HG03159 (cell line): ENCODE results near the gene FRMD4A.

ENCODE experiments used
- ATAC-seq: cut with Tn5 transposase; IDR thresholded peaks from one replicate; pipeline ENCODE4 v1.9.1; 2021; ENCODE audit warnings: mild to moderate bottlenecking, moderate library complexity; ENCODE audit not compliant: unreplicated experiment

FRMD4A gene

DNA sequence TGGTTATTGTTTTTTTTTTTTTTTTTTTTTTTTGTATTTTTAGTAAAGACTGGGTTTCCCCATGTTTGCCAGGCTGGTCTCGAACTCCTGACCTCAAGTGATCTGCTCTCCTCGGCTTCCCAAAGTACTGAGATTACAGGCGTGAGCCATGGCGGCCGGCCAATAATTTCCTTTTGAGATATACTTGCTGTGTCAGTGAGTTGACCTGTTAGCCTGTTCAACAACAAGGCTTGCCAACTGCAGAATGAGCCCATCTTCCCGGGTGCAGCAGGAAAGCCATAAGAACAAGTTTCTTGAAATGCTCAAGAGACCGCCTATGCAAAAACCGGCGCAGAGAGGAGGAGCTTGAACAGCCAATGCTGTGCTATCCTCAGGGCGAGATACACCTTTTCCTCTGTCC is 631.5 kb downstream of the FRMD4A start:
- no peak for ATAC-seq

DNA sequence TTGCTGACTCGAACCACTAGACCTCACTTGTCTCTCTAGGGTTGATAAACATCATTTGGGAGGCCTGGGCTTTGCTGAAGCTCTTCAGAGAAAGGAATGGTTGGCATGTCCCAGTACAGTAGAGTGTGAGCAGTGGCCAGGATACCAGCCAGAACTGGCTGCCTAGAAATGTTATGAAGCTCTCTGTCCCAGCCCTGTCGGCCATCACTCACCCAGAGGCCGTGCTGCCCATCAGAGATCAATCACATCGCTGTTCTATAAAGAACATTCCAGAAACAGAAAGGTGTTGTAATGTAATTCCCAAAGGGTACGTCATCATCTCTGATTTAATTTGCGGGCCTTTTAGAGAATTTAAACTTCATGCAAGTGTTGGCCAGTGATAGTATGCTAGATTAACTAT is 632.5 kb downstream of the FRMD4A start:
- no peak for ATAC-seq

DNA sequence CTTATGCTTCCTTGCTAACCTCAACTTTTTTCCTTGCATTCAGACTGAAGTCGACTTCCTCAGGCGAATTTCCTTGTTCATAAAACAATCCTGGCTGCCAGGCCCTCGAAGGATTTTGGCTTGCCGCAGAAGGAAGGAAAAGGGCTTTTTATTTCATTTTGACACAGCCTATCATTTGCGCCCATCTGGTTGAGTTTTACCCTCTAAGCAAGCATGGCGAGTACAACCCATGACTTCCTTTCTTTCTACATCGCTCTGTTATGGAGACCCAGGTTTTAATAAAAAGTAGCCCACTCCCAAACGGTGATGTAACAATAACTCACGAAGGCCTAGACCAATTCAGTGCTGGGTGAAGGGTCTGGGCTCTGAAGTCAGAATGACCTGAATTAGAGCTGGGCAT is 634.7 kb downstream of the FRMD4A start:
- ATAC-seq = no peak

DNA sequence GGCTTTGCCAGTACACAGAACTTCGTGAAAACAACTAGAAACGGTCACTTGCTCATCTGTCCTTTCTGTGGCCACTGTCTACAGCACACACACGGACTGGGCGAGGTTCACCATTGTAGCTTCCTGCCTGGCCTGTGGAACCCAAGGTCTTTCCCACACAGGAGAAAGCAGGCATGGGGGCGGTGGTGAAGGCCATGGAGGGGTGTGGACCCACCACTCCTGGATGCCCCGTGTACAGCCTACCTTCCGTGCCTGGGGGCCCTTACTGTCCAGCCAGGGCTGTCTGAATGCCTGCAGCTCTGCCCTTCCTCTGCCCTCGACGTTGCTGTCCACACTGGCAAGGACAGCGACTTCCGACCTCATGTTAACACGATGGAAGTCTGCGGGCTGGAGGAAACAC is 635.1 kb downstream of the FRMD4A start:
- no peak for ATAC-seq

DNA sequence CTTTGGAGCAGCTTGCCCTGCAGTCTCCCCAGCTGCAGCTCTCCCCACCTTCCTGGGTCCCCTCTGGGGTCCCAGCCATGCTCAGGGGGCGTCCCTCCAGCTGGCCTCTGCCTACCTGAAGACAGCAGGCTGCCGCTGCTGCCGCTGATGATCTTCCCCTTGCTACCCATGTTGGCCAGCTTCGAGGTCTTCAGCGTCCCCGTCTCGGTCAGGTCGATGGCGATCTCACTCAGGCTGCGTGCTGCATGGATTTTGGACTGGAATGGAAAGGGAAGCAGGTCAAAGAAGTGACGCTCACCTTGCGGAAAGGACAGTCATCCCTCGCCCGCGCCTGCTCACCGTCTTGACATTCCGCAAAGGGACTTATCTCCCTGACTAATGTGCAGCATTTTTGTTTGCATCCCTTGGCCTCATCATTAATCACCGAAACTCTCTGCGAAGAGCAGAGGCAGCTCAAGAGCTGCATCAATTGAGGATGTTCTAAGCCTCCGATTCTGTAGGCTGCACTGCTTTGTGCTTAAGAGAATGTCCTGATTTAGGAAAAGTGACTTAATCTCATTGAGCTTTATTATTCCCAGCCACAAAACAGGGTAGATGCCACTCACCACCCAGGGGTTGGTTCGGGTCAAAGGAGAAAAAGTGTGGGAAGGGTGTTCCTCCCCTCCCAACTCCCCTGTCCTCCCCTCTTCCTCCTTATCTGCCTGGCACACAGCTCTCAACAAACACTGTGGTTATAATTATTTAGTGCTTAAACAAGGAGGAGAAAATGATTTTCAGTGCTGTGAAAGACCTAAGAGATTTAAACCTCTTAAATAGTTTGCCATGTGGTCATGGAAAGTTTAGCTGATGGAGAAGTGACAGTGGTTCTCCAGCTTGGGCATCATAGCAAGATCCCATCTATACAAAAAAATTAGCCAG is 636.7 kb downstream of the FRMD4A start:
- ATAC-seq = no peak

DNA sequence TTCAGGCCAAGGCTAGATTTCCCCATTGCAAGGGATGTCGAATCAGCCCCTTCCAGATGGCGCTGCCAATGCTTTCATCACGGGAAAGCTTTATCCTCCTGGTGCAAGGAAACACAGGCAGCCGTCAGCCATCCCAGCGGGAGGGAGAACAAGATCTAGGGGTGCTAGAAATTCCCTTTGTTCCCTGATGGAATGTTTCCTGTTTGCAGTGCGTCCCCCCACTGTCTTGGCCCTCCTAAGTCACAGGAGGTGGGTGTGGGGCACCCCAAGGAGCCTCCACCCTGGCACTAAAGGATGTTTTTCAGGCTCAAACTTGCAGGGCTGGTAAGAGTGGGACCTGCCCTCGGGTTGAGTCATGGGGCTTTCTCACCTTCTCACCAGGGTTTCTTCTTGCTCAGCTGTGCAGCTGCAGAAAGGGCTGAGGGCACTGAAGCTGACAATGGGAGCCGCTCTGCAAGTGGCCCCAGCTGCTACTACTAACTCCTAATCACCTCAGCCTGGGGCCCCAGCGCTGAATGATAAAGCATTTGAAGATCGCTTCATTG is 640.4 kb downstream of the FRMD4A start:
- ATAC-seq = no peak

DNA sequence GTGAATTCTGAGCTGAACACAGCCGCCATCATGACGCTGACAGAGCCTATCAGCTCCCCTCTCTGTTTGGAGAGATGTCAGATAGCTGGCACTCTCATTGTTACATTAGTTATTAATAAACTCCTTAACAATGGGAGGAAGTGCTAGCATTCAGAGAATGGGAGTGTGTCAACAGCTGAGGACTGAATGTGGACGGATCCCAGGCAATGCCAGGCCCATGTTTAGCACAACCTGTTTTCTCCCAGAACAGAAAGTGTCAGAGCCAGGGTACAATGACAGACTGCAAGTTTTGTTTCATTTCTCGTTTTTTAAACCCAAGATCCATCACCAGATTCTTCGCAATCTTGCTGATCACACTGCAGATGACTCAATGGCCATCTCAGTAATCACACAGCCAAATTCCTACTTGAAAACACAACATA is 644.4 kb downstream of the FRMD4A start:
- no peak for ATAC-seq

DNA sequence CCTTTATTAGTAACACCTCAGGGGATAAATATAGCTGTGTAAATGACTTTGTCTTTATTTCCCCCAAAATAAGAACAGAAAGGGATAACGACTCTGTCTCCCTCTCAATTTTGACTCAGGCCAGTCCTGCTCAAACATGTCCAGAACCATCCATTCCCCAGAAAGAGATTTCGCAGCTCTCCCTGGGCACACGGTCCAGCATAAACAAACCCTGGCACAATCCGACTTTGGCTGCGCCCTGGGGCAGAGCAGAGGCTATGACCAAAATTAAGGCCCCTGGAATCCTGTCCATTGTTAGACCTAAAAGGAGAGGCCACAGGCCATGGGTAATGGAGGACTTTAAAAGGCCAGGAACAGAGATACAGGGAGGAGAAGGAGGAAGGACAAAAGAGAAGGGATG is 644.8 kb downstream of the FRMD4A start:
- ATAC-seq = no peak

DNA sequence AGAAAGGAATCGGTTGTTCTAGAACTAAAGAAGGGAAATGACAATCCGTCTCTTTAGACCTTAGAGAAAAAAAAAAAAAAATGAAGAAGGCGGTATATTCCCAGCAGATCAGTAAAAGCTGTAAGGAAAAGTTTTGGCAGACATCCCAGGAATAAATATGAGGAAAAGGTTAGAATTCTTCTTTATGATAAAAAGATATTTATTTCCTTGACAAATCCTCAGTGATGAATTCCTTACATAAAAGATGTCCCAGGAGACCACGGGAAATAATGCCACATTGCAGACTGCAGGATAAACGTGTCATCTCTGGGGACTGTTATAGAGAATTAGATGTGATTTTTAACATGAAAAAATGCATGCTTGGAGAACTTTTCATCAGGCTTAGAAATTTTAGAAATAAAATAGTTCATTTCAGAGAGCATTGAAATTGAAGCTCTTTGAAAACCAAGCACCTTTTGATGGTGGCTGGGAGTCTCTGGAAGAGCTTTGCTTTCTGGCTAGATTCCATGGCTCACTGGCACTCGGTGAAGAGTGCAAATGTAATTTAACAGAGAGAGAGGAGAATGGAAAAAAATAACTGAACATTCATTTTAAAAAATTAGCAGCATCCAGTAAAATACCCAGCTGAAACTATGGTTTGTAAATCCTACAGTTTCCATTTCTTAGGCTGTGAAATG is 645.8 kb downstream of the FRMD4A start:
- ATAC-seq = no peak

DNA sequence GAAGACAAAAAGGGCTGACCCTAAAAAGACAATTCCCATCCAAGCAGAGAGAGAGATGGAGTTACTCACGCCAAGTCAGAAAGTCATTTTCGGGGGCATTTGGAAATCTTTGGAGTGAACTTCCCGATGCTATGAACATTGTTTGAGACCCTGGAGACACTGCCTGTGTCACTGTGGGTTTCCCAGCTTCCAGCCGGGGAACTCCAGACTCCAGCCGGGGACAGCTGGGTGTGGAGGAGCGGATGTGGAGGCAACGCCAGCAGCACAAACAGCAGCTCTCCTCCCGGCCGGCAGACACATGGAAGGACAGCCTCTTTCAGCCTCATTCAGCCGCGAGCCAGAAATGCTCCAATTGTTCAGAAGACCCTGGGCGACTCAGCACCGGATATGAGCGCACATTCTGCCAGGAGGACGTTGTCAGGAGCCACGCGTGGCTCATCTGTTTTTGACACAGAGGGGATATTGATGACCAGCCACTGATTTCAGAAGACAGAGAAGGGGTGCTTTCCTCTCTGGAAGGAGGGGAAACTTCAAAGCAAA is 646.4 kb downstream of the FRMD4A start:
- no peak for ATAC-seq

DNA sequence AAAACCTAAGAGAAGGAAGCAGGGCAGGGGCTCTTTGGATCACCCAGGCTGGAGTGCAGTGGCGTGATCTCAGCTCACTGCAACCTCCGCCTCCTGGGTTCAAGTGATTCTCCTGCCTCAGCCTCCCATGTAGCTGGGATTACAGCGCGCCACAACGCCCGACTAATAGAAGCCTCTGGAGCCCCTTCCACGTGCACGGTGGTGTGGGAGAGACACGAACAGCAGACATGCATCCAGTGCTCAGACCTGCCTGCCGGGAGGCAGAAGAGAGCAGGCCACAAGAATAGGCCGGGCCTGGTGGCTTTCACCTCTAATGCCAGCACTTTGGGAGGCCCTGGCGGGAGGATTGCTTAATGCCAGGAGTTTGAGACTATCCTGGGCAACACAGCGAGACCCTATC is 647.7 kb downstream of the FRMD4A start:
- ATAC-seq = no peak

DNA sequence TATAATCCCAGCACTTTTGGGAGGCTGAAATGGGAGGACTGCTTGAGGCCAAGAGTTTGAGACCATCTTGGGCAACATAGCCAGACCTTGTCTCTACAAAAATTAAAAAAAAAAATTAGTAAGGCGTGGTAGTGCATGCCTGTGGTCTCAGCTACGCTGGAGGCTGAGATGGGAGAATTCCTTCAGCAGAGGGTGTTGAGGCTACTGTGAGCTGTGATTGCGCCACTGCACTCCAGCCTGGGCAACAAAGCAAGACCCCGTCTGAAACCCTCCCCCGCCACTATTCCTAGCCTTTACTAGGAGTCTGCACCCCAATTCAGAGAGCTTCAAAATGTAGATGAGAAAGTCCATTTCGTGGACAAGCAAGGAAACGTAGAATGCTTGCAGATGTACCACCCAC is 648.8 kb downstream of the FRMD4A start:
- no peak for ATAC-seq

DNA sequence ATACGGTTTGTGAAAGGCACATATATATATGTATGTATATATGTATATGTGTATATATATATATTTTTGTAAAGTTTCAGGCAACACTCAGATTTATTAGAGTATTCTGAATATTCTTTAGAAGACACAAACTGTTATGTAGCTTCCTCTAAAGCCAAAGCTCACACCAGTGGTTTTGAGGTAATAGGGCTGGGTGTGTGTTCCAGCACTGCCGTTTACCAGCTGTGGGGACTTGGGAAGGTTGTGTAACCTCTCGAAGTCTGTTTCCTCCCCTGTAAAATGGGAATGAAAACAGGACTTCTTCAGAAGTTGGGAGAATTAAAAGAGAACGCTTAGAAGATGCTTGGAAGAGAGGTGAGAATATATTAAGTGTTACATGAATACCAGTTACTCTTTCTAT is 649.2 kb downstream of the FRMD4A start:
- ATAC-seq = no peak

DNA sequence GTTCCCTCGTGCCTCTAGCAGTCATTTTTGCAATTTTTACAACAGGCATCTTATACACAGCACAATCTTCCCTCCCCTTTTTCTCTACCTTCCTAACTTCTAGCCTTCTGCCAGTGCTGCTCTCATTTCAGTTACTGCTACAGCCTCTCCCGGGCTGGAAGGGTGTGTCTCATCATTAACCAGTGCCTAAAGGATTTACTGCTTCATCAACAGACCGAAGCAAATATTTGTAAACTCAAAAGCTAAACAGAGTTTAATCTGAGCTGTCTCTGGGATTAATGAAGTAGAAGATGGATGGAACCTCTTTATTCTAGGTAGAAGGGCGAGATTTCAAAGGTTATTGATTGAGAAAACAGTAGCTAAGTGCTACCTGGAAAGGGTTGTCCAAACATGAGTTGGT is 649.6 kb downstream of the FRMD4A start:
- ATAC-seq = no peak

DNA sequence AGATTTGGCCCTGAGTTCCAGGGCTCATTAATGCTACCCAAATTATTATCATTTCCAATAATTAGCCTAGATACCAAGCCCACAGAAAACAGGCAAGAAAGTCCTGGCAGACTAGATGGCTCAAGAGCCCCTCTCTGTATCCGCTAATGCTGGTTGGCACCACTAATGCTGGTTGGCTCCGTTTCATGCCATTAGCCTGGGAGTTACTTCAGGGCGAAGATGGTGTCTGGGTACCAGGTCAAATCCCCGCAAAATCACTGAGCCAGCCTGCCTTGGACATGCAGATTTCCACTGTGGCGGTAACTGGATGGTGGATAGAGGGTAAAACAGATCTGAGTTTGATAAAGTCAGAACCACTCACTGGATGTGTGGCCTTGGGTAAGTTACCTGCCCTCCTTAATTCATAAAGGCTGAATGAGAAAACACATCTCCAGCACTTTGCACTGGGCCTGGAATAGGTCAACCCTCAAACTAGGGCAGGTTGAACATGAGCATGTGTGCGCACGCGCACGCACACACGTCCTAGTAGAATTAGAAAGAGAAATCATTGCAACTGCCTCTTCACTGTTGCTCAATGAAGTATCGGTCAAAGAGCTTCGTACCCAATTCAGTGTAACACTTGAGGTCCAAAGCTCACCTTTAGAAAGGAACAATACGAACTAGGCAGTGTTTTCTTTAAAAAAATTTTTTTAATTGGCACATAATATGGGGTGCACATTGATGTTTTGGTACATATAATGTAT is 652.5 kb downstream of the FRMD4A start:
- no peak for ATAC-seq

DNA sequence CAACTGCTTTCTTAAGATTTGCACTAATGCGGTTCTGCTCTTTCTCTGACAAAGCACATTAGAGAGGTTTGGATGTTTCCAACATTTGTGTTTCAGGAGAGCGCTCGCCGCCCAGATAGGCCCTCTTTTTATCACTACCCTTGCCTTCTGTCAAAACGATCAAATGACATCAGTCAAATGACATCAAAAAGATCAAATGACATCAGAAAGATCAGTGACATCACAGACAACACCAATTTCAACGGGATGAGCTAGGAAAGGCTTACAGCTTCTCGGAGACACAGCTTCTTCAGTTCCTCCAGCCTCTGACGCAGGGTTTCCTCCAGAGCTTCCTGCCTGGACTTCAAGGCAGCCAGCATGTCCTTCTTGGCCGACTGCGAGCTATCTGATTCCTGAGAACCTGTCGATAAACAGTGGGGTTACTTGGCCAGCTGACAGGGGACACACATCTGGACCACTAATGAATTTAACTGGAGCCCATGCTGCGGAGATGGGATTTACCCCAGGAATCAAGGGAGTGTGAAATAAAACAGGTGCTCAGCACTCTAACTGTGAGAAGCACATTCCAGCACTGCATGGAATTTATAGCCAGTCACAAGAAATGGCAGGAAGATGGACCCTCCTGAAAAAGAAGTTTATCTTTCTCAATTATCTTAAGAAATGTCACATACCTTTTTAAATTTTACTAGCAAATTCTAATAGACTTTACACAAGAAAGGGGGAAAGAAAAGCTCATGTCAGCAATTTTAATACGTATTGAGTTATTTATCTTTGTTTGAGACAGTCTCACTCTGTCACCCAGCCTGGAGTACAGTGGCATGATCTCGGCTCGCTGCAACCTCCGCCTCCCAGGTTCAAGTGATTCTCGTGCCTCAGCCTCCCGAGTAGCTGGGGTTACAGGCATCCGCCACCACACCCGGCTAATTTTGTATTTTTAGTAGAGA is 655.8 kb downstream of the FRMD4A start:
- no peak for ATAC-seq

DNA sequence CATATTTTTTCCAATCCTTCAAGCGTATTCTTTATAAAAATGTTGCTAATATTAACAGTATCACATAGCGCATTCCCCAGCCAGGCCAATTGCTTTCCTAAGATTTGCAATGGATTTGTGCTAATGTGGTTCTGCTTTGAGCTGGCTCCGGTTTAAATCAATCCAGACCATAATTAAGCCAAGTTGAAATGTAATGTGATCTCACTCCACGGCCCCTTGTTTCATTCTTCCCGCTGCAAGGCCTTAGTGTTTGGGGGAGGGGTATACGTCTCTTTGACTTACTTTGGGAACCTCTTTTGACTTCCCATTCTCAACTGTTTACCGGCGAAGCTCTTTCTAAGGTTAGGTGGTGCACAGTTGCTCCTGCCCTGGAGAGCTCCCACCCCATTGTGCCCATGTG is 657.6 kb downstream of the FRMD4A start:
- no peak for ATAC-seq

DNA sequence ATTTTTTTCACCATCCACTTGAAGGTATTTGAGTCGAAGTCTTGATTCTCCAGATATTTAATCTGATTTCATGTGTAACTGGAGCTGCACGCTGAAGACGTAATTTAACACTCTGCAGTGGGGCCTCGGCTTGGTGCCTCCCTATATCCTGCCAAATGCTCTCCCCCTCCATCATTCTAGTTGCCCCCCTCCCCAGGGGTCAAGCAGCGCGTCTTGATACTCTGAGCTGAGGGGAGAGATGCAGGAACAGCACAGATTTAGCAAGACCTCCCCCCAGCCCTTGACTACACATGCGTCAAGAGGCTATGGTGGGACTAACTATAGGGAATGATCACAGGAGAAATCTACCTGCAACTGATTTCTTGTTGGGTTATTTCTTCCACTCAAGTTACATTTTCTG is 658.2 kb downstream of the FRMD4A start:
- no peak for ATAC-seq

DNA sequence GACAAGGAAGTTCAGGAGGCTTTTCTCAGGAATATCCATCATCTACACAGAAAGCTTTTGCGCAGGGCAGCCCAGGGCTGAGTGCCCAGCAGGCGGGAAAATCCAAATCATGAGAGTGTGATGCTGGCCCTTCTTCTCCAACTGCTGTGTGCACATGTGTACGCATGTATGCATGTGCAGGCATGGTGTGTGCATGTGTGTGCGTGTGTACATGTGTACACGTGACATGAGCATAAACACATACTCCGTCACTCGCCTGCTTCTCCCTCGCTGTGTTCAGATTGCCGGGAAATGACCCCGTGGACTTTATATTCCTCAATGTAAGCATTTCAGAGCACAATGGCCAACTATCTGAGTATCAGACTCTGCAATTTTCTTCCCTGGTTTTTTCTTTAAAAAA is 658.8 kb downstream of the FRMD4A start:
- no peak for ATAC-seq

DNA sequence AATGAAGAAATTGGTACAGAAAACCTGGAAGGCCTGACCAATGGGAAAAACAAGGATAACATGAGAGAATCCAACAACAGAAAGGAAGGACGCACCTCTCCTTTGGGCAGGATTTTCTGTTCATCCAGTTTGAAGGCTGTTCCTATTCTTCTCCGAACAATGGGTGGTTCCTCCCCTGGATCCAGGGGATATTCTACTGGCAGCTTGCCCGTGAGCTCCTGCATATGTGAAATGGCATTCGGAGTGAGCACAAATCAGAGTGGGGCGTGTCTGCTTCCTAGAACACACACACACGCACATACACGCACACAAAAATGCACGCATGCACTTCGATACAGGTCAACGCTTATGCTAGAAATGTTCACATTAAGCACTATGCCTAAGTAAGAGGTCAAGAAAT is 660.4 kb downstream of the FRMD4A start:
- no peak for ATAC-seq
